ENCODE data around the gene SIRPA.

DNA sequence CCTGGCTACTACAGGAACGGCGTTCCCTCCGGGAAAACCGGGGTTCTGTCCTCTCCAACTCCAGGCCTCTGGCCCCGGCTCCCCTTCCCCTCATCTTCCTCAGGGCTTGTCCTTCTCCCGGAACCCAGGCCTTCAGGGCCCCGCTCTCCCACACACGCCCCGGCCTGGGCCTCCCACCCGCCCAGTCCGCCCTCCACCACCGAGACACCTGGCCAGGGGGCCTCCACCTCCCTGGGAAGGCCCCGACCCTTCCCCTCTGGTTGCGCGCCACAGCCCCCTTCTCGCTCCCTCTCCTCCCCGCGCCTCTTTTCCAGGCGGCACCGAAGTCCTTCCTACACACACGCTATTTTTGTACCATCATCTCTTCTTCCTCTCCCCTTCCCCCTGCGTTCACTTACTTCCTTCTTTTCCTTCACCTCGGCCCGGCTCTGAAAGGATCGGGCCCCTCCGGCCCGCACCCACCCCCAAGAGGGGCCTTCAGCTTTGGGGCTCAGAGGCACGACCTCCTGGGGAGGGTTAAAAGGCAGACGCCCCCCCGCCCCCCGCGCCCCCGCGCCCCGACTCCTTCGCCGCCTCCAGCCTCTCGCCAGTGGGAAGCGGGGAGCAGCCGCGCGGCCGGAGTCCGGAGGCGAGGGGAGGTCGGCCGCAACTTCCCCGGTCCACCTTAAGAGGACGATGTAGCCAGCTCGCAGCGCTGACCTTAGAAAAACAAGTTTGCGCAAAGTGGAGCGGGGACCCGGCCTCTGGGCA, 1.3 kb upstream of the SIRPA start:
- TF ChIP-seq EZH2phosphoT487 (IDR thresholded peaks at IDR 0.05; ENCODE audit: borderline replicate concordance, low read length) (no peak), EZH2 (IDR thresholded peaks at IDR 0.05; ENCODE audit: low read length, unreplicated experiment) (no peak)
- TF ChIP-seq, protein P1, sequence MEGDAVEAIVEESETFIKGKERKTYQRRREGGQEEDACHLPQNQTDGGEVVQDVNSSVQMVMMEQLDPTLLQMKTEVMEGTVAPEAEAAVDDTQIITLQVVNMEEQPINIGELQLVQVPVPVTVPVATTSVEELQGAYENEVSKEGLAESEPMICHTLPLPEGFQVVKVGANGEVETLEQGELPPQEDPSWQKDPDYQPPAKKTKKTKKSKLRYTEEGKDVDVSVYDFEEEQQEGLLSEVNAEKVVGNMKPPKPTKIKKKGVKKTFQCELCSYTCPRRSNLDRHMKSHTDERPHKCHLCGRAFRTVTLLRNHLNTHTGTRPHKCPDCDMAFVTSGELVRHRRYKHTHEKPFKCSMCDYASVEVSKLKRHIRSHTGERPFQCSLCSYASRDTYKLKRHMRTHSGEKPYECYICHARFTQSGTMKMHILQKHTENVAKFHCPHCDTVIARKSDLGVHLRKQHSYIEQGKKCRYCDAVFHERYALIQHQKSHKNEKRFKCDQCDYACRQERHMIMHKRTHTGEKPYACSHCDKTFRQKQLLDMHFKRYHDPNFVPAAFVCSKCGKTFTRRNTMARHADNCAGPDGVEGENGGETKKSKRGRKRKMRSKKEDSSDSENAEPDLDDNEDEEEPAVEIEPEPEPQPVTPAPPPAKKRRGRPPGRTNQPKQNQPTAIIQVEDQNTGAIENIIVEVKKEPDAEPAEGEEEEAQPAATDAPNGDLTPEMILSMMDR (conservative IDR thresholded peaks at IDR 0.05; ENCODE audit: low read depth, low read length) = no peak

Measured in PC-3 (cell line).